Measurements from ENCODE around the gene MYRFL.

The MYRFL gene

GRCh38 chr12:69986114-69986513 is 161.1 kb downstream of the MYRFL start:
- Histone ChIP-seq H3K27ac (ENCODE audit: low read depth, low read length) (no peak overlapping the region), H3K79me2 (ENCODE audit: control insufficient read depth, low read length) (no peaks in the 10 kb centered on the region), H3K9me2 (replicated peaks; ENCODE audit: control insufficient read depth, low read length) (no peaks in the 10 kb centered on the region), H3K4me2 (ENCODE audit: low read length) (no peak overlapping the region), H3K9me3 (ENCODE audit: control insufficient read depth, insufficient read depth, low read length) (peaks cover 22% of the 10 kb centered on the region; the same call in 1 of the 2 replicates), H3K36me3 (ENCODE audit: control insufficient read depth, low read length) (no peaks in the 10 kb centered on the region; the same call in 1 of the 2 replicates), H3F3A (ENCODE audit: control insufficient read depth, insufficient read depth) (0 out of 2 replicates have a peak, but pooled peaks cover 3% of the 10 kb centered on the region), H3K27me3 (ENCODE audit: control insufficient read depth, low read length) (no peaks in the 10 kb centered on the region), H3K4me1 (ENCODE audit: control insufficient read depth, low read length) (peaks cover 28% of the 10 kb centered on the region), H3K4me3 (ENCODE audit: low read length) (no peak overlapping the region), H4K20me1 (ENCODE audit: control insufficient read depth, insufficient read depth, low read depth, low read length) (no peaks in the 10 kb centered on the region)
- TF ChIP-seq EZH2phosphoT487 (IDR thresholded peaks at IDR 0.05; ENCODE audit: borderline replicate concordance, low read length) (no peak), CTCF (IDR thresholded peaks at IDR 0.05; ENCODE audit: low read depth, low read length, poor library complexity, severe bottlenecking) (no peak)

GRCh38 chr12:69987579-69988091 is 162.6 kb downstream of the MYRFL start:
- TF ChIP-seq CTCF (IDR thresholded peaks at IDR 0.05; ENCODE audit: low read depth, low read length, poor library complexity, severe bottlenecking) (no peak), EZH2phosphoT487 (IDR thresholded peaks at IDR 0.05; ENCODE audit: borderline replicate concordance, low read length) (no peak)
- Histone ChIP-seq H3K4me3 (ENCODE audit: low read length) (no peak overlapping the region), H3K27ac (ENCODE audit: low read depth, low read length) (no peak overlapping the region), H4K20me1 (ENCODE audit: control insufficient read depth, insufficient read depth, low read depth, low read length) (no peaks in the 10 kb centered on the region), H3K27me3 (ENCODE audit: control insufficient read depth, low read length) (no peaks in the 10 kb centered on the region), H3K36me3 (ENCODE audit: control insufficient read depth, low read length) (no peaks in the 10 kb centered on the region; the same call in 1 of the 2 replicates), H3K4me1 (ENCODE audit: control insufficient read depth, low read length) (peaks cover 22% of the 10 kb centered on the region), H3K9me2 (replicated peaks; ENCODE audit: control insufficient read depth, low read length) (no peaks in the 10 kb centered on the region), H3F3A (ENCODE audit: control insufficient read depth, insufficient read depth) (0 out of 2 replicates have a peak, but pooled peaks cover 3% of the 10 kb centered on the region), H3K79me2 (ENCODE audit: control insufficient read depth, low read length) (no peaks in the 10 kb centered on the region), H3K4me2 (ENCODE audit: low read length) (no peak overlapping the region), H3K9me3 (ENCODE audit: control insufficient read depth, insufficient read depth, low read length) (peaks cover 20% of the 10 kb centered on the region; the same call in 1 of the 2 replicates)

GRCh38 chr12:69988481-69989321 is 163.7 kb downstream of the MYRFL start:
- H3K9me2 ChIP-seq (replicated peaks; ENCODE audit: control insufficient read depth, low read length): no peaks in the 10 kb centered on the region
- H3K4me1 ChIP-seq (ENCODE audit: control insufficient read depth, low read length): peaks cover 22% of the 10 kb centered on the region
- no peak overlapping the region for H3K4me3 ChIP-seq (ENCODE audit: low read length)
- no peaks in the 10 kb centered on the region for H3K79me2 ChIP-seq (ENCODE audit: control insufficient read depth, low read length)
- no peaks in the 10 kb centered on the region for H3K27me3 ChIP-seq (ENCODE audit: control insufficient read depth, low read length)
- H4K20me1 ChIP-seq (ENCODE audit: control insufficient read depth, insufficient read depth, low read depth, low read length): no peaks in the 10 kb centered on the region
- no peak overlapping the region for H3K27ac ChIP-seq (ENCODE audit: low read depth, low read length)
- TF ChIP-seq EZH2phosphoT487 (IDR thresholded peaks at IDR 0.05; ENCODE audit: borderline replicate concordance, low read length) (no peak), CTCF (IDR thresholded peaks at IDR 0.05; ENCODE audit: low read depth, low read length, poor library complexity, severe bottlenecking) (no peak)
- H3K9me3 ChIP-seq (ENCODE audit: control insufficient read depth, insufficient read depth, low read length): peaks cover 18% of the 10 kb centered on the region; the same call in 1 of the 2 replicates
- H3K4me2 ChIP-seq (ENCODE audit: low read length): no peak overlapping the region
- H3F3A ChIP-seq (ENCODE audit: control insufficient read depth, insufficient read depth): 0 out of 2 replicates have a peak, but pooled peaks cover 3% of the 10 kb centered on the region
- H3K36me3 ChIP-seq (ENCODE audit: control insufficient read depth, low read length): no peaks in the 10 kb centered on the region; the same call in 1 of the 2 replicates

Data from DOHH2 (cell line).